Peyer's patch (tissue), 4 donors: ENCODE data around the gene GNGT2. TPM values are rescaled to one million over a fixed set of nuclear protein-coding genes. Genes with fewer than 3 reads are reported as not detected.

Experiments used
- DNase-seq, 3 donors: peaks; one replicate each; pipeline ENCODE4 v3.0.0-alpha.2; 2017 to 2019
- H3K27ac ChIP-seq, 4 donors: fragments of 200-600 bp; sonication (generic); one replicate each; pipeline ENCODE4 v1.5.1; 2016 to 2019
- H3K27me3 ChIP-seq, 2 donors: fragments of 200-600 bp; sonication (generic); one replicate each; pipeline ENCODE4 v1.5.1; 2019
- H3K36me3 ChIP-seq, 3 donors: fragments of 200-600 bp; sonication (generic); one replicate each; pipeline ENCODE4 v1.5.1; 2016 to 2019
- H3K4me1 ChIP-seq, 4 donors: fragments of 200-600 bp; sonication (generic); one replicate each; pipeline ENCODE4 v1.5.1; 2016 to 2019
- H3K4me3 ChIP-seq, 4 donors: fragments of 200-600 bp; sonication (generic); 1 replicate in 3 of 4; 2 replicates in 1 of 4; pipeline ENCODE4 v1.5.1; 2016 to 2019; ENCODE audit warnings: mild to moderate bottlenecking in 1 of 4
- H3K9me3 ChIP-seq, 4 donors: fragments of 200-600 bp; sonication (generic); one replicate each; pipeline ENCODE4 v1.5.1; 2016 to 2019; ENCODE audit warnings: mild to moderate bottlenecking in 1 of 4
- POLR2A ChIP-seq, 2 donors: fragments of 450-650 bp; IDR thresholded peaks; one replicate each; pipeline ENCODE4 v1.5.1; 2017; ENCODE audit warnings: antibody characterized with exemption in 2 of 2, mild to moderate bottlenecking in 2 of 2, moderate library complexity in 2 of 2
- total RNA-seq, 4 donors: library from RNA; depleted of rRNA; stranded (reverse); fragments of >200 nt; gene quantifications; one replicate each; pipeline ENCODE4 v1.1.0, GENCODE V29; 2016
- TF ChIP-seq, protein P1 (sequence below), 6 experiments: fragments of 450-650 bp in 4 of 6; fragments of 200-600 bp in 2 of 6; sonication (generic) in 1 of 6; IDR thresholded peaks; one replicate each; pipeline ENCODE4 v1.5.1; 2017 to 2019; ENCODE audit warnings: antibody characterized with exemption in 6 of 6, mild to moderate bottlenecking in 3 of 6, moderate library complexity in 1 of 6

The GNGT2 gene
- 10 to 100 TPM in 1 of 4 donors, 1 to 10 TPM in 1, not detected in 2; 4.8 to 14.0 TPM for total RNA-seq

DNA sequence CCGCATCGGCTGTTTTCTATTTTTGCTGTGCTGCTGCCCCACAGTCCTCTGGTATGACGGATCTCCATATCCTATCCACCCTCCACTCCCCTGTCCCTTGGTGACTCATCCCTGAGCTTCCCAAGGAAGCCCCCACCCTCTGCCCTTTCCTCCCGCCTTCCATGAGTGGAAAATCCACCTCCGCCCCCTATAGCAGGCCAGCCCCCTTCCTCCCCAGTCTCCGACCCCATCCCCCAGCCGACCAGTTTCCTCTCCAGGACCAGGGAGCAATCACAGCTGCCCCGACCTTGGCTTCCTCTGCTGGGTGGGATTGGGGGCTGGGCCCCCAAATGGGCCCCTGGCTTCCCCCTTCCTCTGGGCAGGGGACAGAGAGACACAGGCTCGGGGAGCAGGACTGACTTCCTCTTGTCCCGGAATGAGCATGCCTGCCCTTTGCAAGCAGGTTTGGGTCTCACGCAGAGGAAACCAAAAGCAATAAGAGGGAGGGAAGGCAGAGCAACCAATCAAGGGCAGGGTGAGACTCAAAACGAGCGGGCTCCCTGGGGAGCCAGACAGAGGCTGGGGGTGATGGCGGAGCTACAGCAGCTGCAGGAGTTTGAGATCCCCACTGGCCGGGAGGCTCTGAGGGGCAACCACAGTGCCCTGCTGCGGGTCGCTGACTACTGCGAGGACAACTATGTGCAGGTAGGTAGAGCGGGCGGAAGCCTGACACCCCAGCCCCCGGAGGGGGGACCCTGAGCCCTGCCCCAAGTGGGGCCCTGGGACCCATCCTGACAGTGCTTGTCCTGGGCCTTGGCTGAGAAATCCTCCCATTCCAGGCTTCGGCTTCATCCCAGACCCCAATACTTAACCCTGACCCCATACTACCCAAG, at the start of gene GNGT2, which contains the start of gene ABI3:
GNGT2 (minus strand) TSS at position 417 of the 872 bp plus-strand sequence. CDS start 3,152 bp downstream, outside the sequence.
ABI3 (plus strand) TSS at position 550 of the 872 bp plus-strand sequence; CDS start at position 568, 18 bp downstream.
- DNase-seq = peak in 2 of 3 donors; percentile 88 to 91
- Histone ChIP-seq H3K9me3 (no peaks in the 10 kb centered on the region), H3K27ac (peak within 1 kb of the TSS; percentile 75 to 90 (median 86)), H3K36me3 (no peaks in the 10 kb centered on the region), H3K27me3 (no peaks in the 10 kb centered on the region), H3K4me3 (peak within 1 kb of the TSS; percentile 39 to 65 (median 49)), H3K4me1 (peaks cover 0 to 22% (median 9%) of the 10 kb centered on the region in 4 donors)
- TF ChIP-seq, protein P1, sequence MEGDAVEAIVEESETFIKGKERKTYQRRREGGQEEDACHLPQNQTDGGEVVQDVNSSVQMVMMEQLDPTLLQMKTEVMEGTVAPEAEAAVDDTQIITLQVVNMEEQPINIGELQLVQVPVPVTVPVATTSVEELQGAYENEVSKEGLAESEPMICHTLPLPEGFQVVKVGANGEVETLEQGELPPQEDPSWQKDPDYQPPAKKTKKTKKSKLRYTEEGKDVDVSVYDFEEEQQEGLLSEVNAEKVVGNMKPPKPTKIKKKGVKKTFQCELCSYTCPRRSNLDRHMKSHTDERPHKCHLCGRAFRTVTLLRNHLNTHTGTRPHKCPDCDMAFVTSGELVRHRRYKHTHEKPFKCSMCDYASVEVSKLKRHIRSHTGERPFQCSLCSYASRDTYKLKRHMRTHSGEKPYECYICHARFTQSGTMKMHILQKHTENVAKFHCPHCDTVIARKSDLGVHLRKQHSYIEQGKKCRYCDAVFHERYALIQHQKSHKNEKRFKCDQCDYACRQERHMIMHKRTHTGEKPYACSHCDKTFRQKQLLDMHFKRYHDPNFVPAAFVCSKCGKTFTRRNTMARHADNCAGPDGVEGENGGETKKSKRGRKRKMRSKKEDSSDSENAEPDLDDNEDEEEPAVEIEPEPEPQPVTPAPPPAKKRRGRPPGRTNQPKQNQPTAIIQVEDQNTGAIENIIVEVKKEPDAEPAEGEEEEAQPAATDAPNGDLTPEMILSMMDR (IDR thresholded peaks at IDR 0.05) = no peak
- peak; percentile 67 for TF ChIP-seq POLR2A (IDR thresholded peaks at IDR 0.05)

DNA sequence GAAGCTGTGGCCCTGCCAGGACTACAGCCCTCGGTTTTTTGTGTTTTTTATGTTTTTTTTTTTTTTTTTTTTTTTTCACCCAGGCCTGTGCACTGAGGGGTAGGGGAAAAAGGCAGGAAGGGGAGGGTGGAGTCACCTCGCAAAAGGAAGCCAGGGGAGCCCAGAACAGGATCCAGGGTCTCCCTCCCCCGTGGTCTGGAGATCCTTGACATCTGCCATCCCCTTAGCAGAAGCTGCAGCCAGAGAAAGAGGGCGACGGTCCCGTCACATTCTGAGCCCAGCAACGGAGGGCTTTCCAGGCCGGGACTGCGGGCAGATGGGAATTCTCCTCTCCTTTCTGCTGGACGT, 49.3 kb upstream of the GNGT2 start:
- no peaks in the 10 kb centered on the region for H3K27me3 ChIP-seq
- H3K4me3 ChIP-seq = peak overlapping the region; percentile 45 to 76 (median 56)
- DNase-seq = no peak
- no peak for TF ChIP-seq POLR2A (IDR thresholded peaks at IDR 0.05)
- TF ChIP-seq, protein P1 (IDR thresholded peaks at IDR 0.05) = no peak
- H3K36me3 ChIP-seq = no peaks in the 10 kb centered on the region
- H3K27ac ChIP-seq = peak overlapping the region in 2 of 4 donors; percentile 43 to 67
- H3K9me3 ChIP-seq = no peaks in the 10 kb centered on the region
- H3K4me1 ChIP-seq = peaks cover 0 to 7% (median 3%) of the 10 kb centered on the region in 4 donors

DNA sequence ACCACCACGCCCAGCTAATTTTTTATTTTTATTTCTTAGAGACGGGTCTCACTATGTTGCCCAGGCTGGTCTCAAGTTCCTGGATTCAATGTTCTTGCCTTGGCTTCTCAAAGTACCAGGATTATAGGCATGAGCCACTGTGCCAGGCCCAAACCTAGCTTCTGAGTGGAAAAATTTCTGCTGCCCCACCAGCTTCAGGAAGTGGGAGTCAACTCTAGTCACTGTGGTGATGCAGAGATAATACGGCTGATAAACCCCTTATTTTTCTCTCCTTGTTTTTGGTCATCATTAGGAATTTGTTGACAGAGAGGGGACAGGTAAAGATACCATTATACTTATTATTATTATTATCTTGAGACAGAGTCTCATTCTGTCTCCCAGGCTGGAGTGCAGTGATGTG, 48.0 kb upstream of the GNGT2 start:
- H3K27ac ChIP-seq = no peak overlapping the region
- no peak overlapping the region for H3K4me3 ChIP-seq
- H3K9me3 ChIP-seq = no peaks in the 10 kb centered on the region
- TF ChIP-seq POLR2A (IDR thresholded peaks at IDR 0.05) = no peak
- TF ChIP-seq, protein P1 (IDR thresholded peaks at IDR 0.05) = no peak
- H3K27me3 ChIP-seq = no peaks in the 10 kb centered on the region
- DNase-seq = no peak
- H3K36me3 ChIP-seq = no peaks in the 10 kb centered on the region
- peaks cover 0 to 7% (median 3%) of the 10 kb centered on the region in 4 donors for H3K4me1 ChIP-seq

DNA sequence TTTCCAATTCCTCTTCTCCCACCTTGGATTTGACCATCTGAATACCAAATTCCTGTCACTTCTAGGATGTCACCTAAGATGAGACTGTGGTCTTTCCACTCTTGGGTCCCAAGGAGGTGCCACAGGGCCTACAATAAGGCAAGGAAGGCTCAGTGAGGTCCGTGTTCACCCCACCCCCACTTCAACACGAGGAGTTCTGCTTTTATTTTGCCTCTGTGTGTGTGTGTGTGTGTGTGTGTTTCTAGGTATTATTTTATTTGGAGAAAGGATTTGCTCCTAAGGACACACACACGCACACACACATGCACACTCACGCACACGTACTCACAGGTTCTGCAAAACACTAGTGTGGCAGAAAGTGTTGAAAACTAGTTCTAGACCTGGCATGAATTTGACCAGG, 44.8 kb upstream of the GNGT2 start:
- DNase-seq = no peak
- Histone ChIP-seq H3K36me3 (no peaks in the 10 kb centered on the region), H3K27me3 (no peaks in the 10 kb centered on the region), H3K27ac (no peak overlapping the region), H3K4me1 (no peaks in the 10 kb centered on the region), H3K4me3 (no peak overlapping the region), H3K9me3 (no peaks in the 10 kb centered on the region)
- TF ChIP-seq, protein P1 (IDR thresholded peaks at IDR 0.05) = no peak
- no peak for TF ChIP-seq POLR2A (IDR thresholded peaks at IDR 0.05)

DNA sequence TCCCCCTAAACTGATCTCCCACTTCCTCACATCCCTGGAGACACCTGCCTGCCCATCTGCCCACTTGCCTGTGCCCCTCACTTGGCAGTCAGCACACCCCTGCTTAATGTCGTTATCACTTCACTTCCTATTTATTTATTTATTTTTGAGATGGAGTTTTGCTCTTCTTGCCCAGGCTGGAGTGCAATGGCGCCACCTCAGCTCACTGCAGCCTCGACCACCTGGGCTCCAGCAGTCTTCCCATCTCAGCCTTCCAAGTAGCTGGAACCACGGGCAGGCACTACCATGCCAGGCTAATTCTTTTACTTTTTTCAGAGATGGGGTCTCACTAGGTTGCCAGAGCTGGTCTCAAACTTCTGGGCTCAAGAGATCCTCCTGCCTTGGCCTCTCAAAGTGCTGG, 43.7 kb upstream of the GNGT2 start:
- no peaks in the 10 kb centered on the region for H3K27me3 ChIP-seq
- H3K4me3 ChIP-seq = no peak overlapping the region
- H3K27ac ChIP-seq = no peak overlapping the region
- H3K4me1 ChIP-seq = no peaks in the 10 kb centered on the region
- DNase-seq = no peak
- TF ChIP-seq, protein P1 (IDR thresholded peaks at IDR 0.05) = no peak
- no peak for TF ChIP-seq POLR2A (IDR thresholded peaks at IDR 0.05)
- H3K36me3 ChIP-seq = no peaks in the 10 kb centered on the region
- no peaks in the 10 kb centered on the region for H3K9me3 ChIP-seq
